ENCODE measurements around the gene C1QTNF7.

GRCh38 chr4:15489551-15489950 lies 61.7 kb downstream of the C1QTNF7 start:
- TF ChIP-seq EZH2phosphoT487 (IDR thresholded peaks at IDR 0.05; ENCODE audit: borderline replicate concordance, low read depth, low read length) (no peak), CTCF (conservative IDR thresholded peaks at IDR 0.05; ENCODE audit: low read length) (no peak)
